DMS114 treated with DMSO at 0.1 percent for 48 hours (cell line): ENCODE results near the gene VARS1.
A peak's percentile ranks its signal among the peaks of the same experiment; 100 is the strongest.
"Not testable (repeated sequence)": the region's sequence is repeated elsewhere in the genome, so short reads cannot be mapped to it uniquely, and the experiment has no call there.

ENCODE experiments used
- DNase-seq: peaks from one replicate; lab custom pipeline; 2025; ENCODE audit not compliant: unreplicated experiment; lab: John Stamatoyannopoulos, UW

The VARS1 gene

GRCh38 chr6:31795616-31796298 lies at the start of gene VARS1:
Gene VARS1, minus strand, starts transcription at chr6:31795752. Its CDS starts 535 bp downstream, at chr6:31795217.
- peak; percentile 83 for DNase-seq

- DNase-seq, result no peak
Measured at GRCh38 chr6:31844507-31844906, 49.0 kb upstream of the VARS1 start.

- no peak for DNase-seq
Measured at GRCh38 chr6:31842053-31842452, 46.5 kb upstream of the VARS1 start.

- DNase-seq, result not testable (repeated sequence)
Measured at GRCh38 chr6:31839779-31840126, 44.2 kb upstream of the VARS1 start.

- no peak for DNase-seq
Measured at GRCh38 chr6:31838968-31839367, 43.4 kb upstream of the VARS1 start.

GRCh38 chr6:31838114-31838553 lies 42.6 kb upstream of the VARS1 start:
- not testable (repeated sequence) for DNase-seq

- DNase-seq, result no peak
Measured at GRCh38 chr6:31837369-31838113, 42.0 kb upstream of the VARS1 start.

- DNase-seq, result no peak
Measured at GRCh38 chr6:31836474-31837368, 41.2 kb upstream of the VARS1 start.

- no peak for DNase-seq
Measured at GRCh38 chr6:31836047-31836473, 40.5 kb upstream of the VARS1 start.

- DNase-seq, result peak; percentile 90
Measured at GRCh38 chr6:31834367-31835250, 39.1 kb upstream of the VARS1 start.

- DNase-seq, result no peak
Measured at GRCh38 chr6:31831350-31832215, 36.0 kb upstream of the VARS1 start.

- no peak for DNase-seq
Measured at GRCh38 chr6:31830886-31831335, 35.4 kb upstream of the VARS1 start.

GRCh38 chr6:31829633-31830283 lies 34.2 kb upstream of the VARS1 start:
- DNase-seq, result peak; percentile 71

- DNase-seq, result peak; percentile 89
Measured at GRCh38 chr6:31827286-31828079, 31.9 kb upstream of the VARS1 start, which contains the start of gene HSPA1B. Gene HSPA1B, plus strand, starts transcription at chr6:31827738. Its CDS starts 213 bp downstream, at chr6:31827951.

GRCh38 chr6:31826793-31827285 lies 31.3 kb upstream of the VARS1 start:
- no peak for DNase-seq

GRCh38 chr6:31825553-31825952 lies 30.0 kb upstream of the VARS1 start:
- no peak for DNase-seq

GRCh38 chr6:31823592-31824196 lies 28.1 kb upstream of the VARS1 start:
- DNase-seq, result not testable (repeated sequence)
